ENCODE results near the gene PDE4B.

Gene PDE4B

GRCh38 chr1:66143651-66144050 lies 351.0 kb downstream of the PDE4B start:
- no peak for DNase-seq

- DNase-seq = no peak
These were observed 354.6 kb downstream of the PDE4B start for GRCh38 chr1:66147226-66147835.

GRCh38 chr1:66152034-66152433 lies 359.3 kb downstream of the PDE4B start:
- DNase-seq = no peak

- DNase-seq = no peak
These were observed 361.7 kb downstream of the PDE4B start for GRCh38 chr1:66154394-66154793.

GRCh38 chr1:66156144-66156543 lies 363.4 kb downstream of the PDE4B start:
- DNase-seq = no peak

- no peak for DNase-seq
These were observed 367.1 kb downstream of the PDE4B start for GRCh38 chr1:66159800-66160199.

GRCh38 chr1:66160719-66161118 lies 368.0 kb downstream of the PDE4B start:
- DNase-seq = no peak

- DNase-seq = no peak
These were observed 374.1 kb downstream of the PDE4B start for GRCh38 chr1:66166753-66167152.

- no peak for DNase-seq
These were observed 374.6 kb downstream of the PDE4B start for GRCh38 chr1:66167267-66167666.

GRCh38 chr1:66168467-66168887 lies 375.8 kb downstream of the PDE4B start:
- DNase-seq = no peak

GRCh38 chr1:66168948-66169671 lies 376.4 kb downstream of the PDE4B start:
- peak; percentile 4 for DNase-seq

GRCh38 chr1:66172272-66172671 lies 379.6 kb downstream of the PDE4B start:
- DNase-seq = no peak

GRCh38 chr1:66175098-66175497 lies 382.4 kb downstream of the PDE4B start:
- no peak for DNase-seq

GRCh38 chr1:66175581-66175980 lies 382.9 kb downstream of the PDE4B start:
- no peak for DNase-seq

GRCh38 chr1:66176012-66176715 lies 383.5 kb downstream of the PDE4B start:
- DNase-seq = no peak

- DNase-seq = no peak
These were observed 384.1 kb downstream of the PDE4B start for GRCh38 chr1:66176832-66177231.

GRCh38 chr1:66177510-66177909 lies 384.8 kb downstream of the PDE4B start:
- DNase-seq = no peak

GRCh38 chr1:66182026-66182425 lies 389.3 kb downstream of the PDE4B start:
- no peak for DNase-seq

- peak; percentile 30 for DNase-seq
These were observed 390.0 kb downstream of the PDE4B start for GRCh38 chr1:66182551-66183178.

GRCh38 chr1:66183400-66183799 lies 390.7 kb downstream of the PDE4B start:
- no peak for DNase-seq

- DNase-seq = no peak
These were observed 404.4 kb downstream of the PDE4B start for GRCh38 chr1:66197120-66197519.

- no peak for DNase-seq
These were observed 405.1 kb downstream of the PDE4B start for GRCh38 chr1:66197785-66198184.

GRCh38 chr1:66206563-66207144 lies 414.0 kb downstream of the PDE4B start:
- DNase-seq = no peak
